SKM-1 treated with dmso at 0.1 percent for 144 hours (cell line): ENCODE data around the gene OR10J4.
"Not testable (repeated sequence)": the region's sequence is repeated elsewhere in the genome, so short reads cannot be mapped to it uniquely, and the experiment has no call there.

Source experiments
- DNase-seq: peaks from one replicate; lab custom pipeline; 2025; ENCODE audit not compliant: unreplicated experiment; lab: John Stamatoyannopoulos, UW

The OR10J4 gene

GRCh38 chr1:159431904-159432303, at the start of gene OR10J4:
OR10J4 (plus strand) TSS chr1:159432204.
- no peak for DNase-seq

- DNase-seq = no peak
These were observed 25.2 kb upstream of the OR10J4 start for GRCh38 chr1:159406821-159407220.

GRCh38 chr1:159408862-159409400, 23.1 kb upstream of the OR10J4 start:
- DNase-seq = no peak

- DNase-seq = no peak
These were observed 10.2 kb upstream of the OR10J4 start for GRCh38 chr1:159421821-159422220.

- DNase-seq = no peak
These were observed 3.5 kb upstream of the OR10J4 start for GRCh38 chr1:159428536-159428935.

- no peak for DNase-seq
These were observed 2.7 kb upstream of the OR10J4 start for GRCh38 chr1:159429074-159429861.

GRCh38 chr1:159430985-159431384, 1.0 kb upstream of the OR10J4 start:
- no peak for DNase-seq

GRCh38 chr1:159436469-159436868, 4.5 kb downstream of the OR10J4 start:
- no peak for DNase-seq

- DNase-seq = no peak
These were observed 7.4 kb downstream of the OR10J4 start, which contains the start of gene OR10J1 for GRCh38 chr1:159439422-159439821. OR10J1 (plus strand) TSS chr1:159439722; CDS start chr1:159439792, 70 bp downstream.

GRCh38 chr1:159441360-159441759, 9.4 kb downstream of the OR10J4 start:
- no peak for DNase-seq

GRCh38 chr1:159442428-159442827, 10.4 kb downstream of the OR10J4 start:
- no peak for DNase-seq

- no peak for DNase-seq
These were observed 11.2 kb downstream of the OR10J4 start for GRCh38 chr1:159443066-159443750.

GRCh38 chr1:159444511-159444910, 12.5 kb downstream of the OR10J4 start:
- DNase-seq = no peak

- no peak for DNase-seq
These were observed 16.2 kb downstream of the OR10J4 start for GRCh38 chr1:159448181-159448580.

GRCh38 chr1:159449605-159450004, 17.6 kb downstream of the OR10J4 start:
- DNase-seq = not testable (repeated sequence)

GRCh38 chr1:159459551-159459950, 27.5 kb downstream of the OR10J4 start:
- DNase-seq = no peak

GRCh38 chr1:159465191-159465603, 33.2 kb downstream of the OR10J4 start:
- no peak for DNase-seq

- no peak for DNase-seq
These were observed 36.3 kb downstream of the OR10J4 start for GRCh38 chr1:159468321-159468720.

GRCh38 chr1:159469921-159470533, 38.0 kb downstream of the OR10J4 start:
- no peak for DNase-seq

GRCh38 chr1:159473335-159473734, 41.3 kb downstream of the OR10J4 start:
- DNase-seq = no peak

GRCh38 chr1:159474926-159475325, 42.9 kb downstream of the OR10J4 start:
- DNase-seq = no peak
